ENCODE results near the gene RAET1G.
"Not testable (repeated sequence)": the region's sequence is repeated elsewhere in the genome, so short reads cannot be mapped to it uniquely, and the experiment has no call there.

The RAET1G gene

DNA sequence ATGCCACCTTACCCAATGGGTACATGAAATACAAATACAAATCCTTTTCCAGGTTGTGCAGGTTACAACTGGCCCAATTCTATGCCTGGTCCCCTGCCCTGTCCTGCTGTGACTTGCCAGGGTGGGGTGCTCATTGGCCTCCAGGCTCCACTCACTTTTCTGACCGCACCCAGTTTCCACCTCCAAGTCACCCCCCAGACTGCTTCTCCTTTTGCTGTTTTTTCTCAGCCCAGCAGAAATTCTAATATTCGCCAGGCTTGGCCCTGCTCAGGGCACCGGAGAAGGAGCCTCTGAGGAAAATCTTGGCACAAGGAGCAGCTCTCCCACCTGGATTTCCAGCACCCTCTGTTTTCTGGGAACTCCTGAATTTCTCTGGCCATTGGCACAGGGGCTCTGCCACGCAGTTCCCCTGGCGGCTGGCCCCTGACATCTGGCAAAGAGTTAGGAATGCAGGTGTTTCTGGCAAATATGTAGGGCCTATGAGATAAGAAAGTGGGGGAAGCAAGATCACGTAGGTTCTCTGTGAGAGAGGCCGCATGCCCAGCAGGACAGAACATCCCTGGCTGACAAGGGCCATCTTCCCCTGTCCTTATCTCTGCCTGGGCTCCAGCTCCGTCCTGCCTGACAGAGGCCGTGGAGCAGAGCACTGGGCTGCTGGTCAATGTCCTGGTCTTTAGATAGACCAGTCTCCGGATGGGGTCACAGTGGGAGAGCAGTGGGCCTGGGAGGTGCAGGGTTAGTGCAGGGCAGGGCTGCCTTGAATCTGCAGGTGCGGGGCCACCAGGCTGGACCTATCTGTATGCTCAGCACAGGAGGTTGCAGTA, 22.1 kb downstream of the RAET1G start:
- peaks cover 26% of the 10 kb centered on the region for H3K4me1 Mint-ChIP-seq
- no peaks in the 10 kb centered on the region for H3K9me3 Mint-ChIP-seq
- no peak for DNase-seq (ENCODE audit: low spot score in 2 of 2)
- no peak for ATAC-seq
- no peak overlapping the region for H3K4me3 Mint-ChIP-seq
- no peaks in the 10 kb centered on the region for H3K36me3 Mint-ChIP-seq
- H3K27ac Mint-ChIP-seq, result no peak overlapping the region

DNA sequence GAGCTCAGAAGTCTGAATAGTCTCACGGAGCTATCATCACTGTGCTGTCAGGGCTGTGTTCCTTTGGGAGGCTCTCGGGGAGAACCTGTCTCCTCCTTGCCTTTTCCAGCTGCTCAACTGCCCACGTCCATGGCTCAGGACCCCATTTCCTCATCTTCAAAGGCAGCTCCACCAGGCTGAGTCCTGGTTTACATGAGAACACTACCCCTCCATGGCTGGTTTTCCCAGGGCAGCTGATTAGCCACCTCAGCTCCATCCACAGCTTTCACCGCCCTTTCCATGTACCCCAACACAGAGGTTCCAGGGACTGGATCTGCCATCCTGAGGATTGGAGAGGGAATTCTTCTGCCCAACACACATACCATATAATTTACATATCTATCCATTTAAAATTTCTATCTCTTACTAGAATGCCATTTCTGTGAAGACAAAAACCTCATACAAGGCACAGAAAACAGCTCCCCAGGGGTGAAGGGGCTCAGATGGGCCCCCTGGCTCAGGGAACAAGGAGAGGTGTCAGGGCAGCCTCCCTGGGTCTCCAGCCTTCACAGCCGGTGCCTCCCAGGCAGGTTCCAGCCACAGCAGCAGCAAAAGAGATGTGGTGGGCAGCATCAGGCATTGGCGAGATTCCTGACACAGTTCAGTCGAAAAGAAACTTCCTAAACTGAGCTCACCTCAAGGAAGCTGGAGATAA, 22.8 kb downstream of the RAET1G start:
- Mint-ChIP-seq H3K4me3 (no peak overlapping the region), H3K4me1 (peaks cover 29% of the 10 kb centered on the region), H3K9me3 (no peaks in the 10 kb centered on the region), H3K27ac (no peak overlapping the region), H3K36me3 (no peaks in the 10 kb centered on the region)
- DNase-seq (ENCODE audit: low spot score in 2 of 2) (no peak), ATAC-seq (no peak)

DNA sequence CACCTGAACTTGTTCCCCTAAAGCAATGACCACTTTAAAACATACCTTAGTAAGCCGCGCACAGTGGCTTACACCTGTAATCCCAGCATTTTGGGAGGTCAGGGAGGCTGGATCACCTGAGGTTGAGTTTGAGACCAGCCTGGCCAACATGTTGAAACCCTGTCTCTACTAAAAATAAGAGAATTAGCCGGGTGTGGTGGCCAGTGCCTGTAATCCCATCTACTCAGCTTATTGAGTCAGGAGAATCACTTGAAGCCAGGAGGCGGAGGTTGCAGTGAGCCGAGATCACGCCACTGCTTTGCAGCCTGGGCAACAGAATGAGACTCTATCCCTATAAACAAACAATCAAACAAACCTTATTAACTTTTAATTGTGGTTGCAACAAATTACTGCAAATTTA, 23.4 kb downstream of the RAET1G start:
- Mint-ChIP-seq H3K9me3 (no peaks in the 10 kb centered on the region), H3K27ac (no peak overlapping the region), H3K4me1 (peaks cover 29% of the 10 kb centered on the region), H3K36me3 (no peaks in the 10 kb centered on the region), H3K4me3 (no peak overlapping the region)
- no peak for DNase-seq (ENCODE audit: low spot score in 2 of 2)
- ATAC-seq, result no peak

DNA sequence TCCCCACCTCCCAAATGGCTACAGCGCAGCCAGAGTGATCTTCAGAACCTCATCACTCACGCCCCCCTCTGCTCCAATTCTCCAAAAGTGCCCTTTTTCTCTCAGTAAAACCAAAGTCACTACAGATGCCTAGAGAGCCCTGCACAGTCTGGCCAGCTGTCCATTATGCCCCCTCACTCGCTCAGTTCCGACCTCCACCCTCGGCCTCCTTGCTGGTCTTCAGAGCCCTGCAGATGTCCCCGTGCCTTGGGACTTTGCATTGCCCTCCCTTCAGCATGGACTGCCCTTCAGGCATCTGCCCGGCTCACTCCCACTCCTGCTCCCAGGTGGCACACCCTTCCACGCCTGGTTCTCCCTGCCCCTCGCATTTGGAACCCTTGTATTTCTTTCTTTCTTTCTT, 24.0 kb downstream of the RAET1G start:
- ATAC-seq (no peak), DNase-seq (ENCODE audit: low spot score in 2 of 2) (no peak)
- no peak overlapping the region for H3K4me3 Mint-ChIP-seq
- no peaks in the 10 kb centered on the region for H3K36me3 Mint-ChIP-seq
- no peaks in the 10 kb centered on the region for H3K9me3 Mint-ChIP-seq
- H3K27ac Mint-ChIP-seq, result no peak overlapping the region
- H3K4me1 Mint-ChIP-seq, result peaks cover 29% of the 10 kb centered on the region

DNA sequence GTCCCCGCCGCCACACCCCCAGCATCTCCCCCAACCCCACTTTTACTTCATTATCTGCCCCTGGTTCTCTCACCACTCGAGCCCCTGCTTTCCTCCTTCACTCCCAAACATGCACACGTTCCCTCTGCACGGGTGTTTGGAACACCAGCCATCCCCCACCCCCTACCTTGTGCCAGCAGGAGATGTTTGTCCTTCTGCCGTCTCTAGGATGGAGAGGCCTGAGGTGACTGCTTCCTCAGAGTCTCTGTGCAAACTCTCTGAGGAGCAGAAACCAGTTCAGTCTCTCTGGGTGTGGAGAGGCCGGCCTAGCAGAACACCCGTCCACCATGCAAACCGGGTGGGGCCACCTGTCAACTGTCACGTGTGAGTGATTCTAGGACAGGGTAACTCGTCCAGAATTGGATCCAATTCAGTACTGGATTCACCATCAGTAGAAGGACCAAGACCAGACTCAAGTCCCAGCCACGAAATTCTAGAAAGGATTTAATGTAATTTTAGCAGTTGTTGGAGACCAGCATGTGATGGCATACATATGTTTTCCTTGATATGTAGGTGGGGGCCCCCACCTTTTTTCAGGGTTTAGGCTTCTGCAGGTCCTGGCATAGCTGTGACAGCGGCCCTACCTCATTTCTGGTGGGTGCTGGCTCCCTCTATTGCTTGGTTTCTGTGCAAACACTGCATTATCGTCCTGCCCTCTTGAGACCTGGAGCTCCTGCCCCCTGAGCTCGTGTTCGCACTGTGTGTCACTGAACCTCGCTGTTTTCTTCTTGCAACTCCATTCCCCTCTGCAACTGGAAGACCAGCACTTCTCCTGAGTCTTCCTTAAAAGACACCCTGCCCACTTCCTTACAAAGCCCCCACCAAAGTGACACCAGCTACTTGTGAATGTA, 24.8 kb downstream of the RAET1G start, which contains the start of gene RAET1E:
TSS of gene RAET1E (minus strand) at position 259 of the 890 bp plus-strand sequence. CDS start 7,212 bp downstream, outside the sequence.
- peak within 1 kb of the TSS; percentile 17 for H3K4me3 Mint-ChIP-seq

DNA sequence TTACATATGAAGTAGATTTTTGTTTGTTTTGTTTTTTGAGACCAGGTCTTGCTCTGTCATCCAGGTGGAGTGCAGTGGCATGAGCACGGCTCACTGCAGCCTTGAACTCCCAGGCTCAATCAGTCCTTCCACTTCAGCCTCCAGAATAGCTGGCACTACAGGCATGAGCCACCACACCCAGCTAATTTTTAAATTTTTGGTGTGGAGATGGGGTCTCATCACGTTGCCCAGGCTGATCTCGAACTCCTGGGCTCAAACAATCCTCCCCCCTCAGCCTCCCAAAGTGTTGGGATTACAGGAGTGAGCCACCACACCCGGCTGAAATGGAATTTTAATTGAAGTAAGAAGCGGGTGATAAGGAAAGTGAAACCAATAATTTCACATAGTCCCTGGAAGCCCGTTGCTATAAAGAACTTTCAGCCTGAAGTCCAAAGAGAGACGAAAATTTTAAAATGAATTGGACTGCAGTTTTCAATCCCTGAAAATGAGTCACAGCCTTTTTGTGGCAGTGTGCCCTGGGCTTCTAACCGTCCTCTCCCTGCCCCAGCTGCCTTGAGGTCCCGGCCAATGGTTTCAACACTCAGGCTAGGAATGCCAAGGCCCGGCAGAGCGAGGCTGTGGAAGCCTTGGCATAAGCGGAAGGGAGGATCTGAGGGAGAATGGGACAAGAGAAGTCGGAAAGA, 25.8 kb downstream of the RAET1G start:
- no peaks in the 10 kb centered on the region for H3K36me3 Mint-ChIP-seq
- H3K27ac Mint-ChIP-seq, result peak overlapping the region; percentile 35
- DNase-seq (ENCODE audit: low spot score in 2 of 2) (peak in 1 of 2 donors; percentile 38), ATAC-seq (no peak)
- H3K4me3 Mint-ChIP-seq, result peak overlapping the region; percentile 17
- no peaks in the 10 kb centered on the region for H3K9me3 Mint-ChIP-seq
- H3K4me1 Mint-ChIP-seq, result peaks cover 29% of the 10 kb centered on the region

More for the DNA sequence above, 24.8 kb downstream of the RAET1G start, which contains the start of gene RAET1E:
- no peak for ATAC-seq
- peaks cover 29% of the 10 kb centered on the region for H3K4me1 Mint-ChIP-seq
- peak within 1 kb of the TSS; percentile 35 for H3K27ac Mint-ChIP-seq
- H3K9me3 Mint-ChIP-seq, result no peaks in the 10 kb centered on the region
- DNase-seq (ENCODE audit: low spot score in 2 of 2), result peak in 1 of 2 donors; percentile 42
- no peaks in the 10 kb centered on the region for H3K36me3 Mint-ChIP-seq

DNA sequence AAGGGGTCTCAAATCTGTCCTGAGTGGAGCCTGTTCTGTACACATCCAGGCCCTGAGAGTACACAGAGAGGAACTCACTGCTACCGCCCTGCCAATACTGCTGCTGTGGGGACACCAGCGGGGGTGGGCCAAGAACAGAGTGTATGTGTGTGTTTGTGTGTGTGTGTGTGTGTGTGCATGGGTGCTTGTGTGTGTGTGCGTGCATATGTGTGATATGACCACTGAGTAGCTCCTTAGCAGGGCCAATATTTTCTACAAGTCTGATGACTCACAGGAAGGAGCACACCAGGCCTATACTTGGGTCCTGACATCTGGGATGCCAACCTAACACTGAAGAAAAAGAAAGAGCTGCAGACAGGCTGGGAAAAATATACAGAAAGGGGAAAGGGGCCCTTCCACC, 26.4 kb downstream of the RAET1G start:
- Mint-ChIP-seq H3K36me3 (no peaks in the 10 kb centered on the region), H3K4me3 (peak overlapping the region; percentile 15), H3K9me3 (no peaks in the 10 kb centered on the region), H3K4me1 (peaks cover 29% of the 10 kb centered on the region), H3K27ac (peak overlapping the region; percentile 35)
- peak in 1 of 2 donors; percentile 45 for DNase-seq (ENCODE audit: low spot score in 2 of 2)
- ATAC-seq, result peak; percentile 54

DNA sequence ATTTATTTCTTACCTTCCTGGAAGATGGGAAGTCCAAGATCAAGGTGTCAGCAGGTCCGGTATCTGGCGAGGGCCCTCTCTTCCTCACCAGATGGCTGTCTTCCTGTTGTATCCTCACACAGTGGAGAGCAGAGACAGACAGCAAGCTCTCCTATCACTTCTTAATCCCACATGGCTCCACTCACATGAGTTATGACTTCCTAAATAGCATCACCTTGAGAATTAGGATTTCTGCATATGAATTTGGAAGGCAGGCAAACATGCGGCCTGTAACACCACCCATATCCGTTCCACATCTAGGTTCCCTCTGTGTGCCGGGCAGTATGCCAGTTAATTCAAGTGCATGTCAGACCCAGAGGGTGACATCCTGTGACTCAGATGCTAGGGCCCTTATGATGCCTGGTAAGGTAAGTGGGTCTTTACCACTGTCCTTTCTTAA, 27.1 kb downstream of the RAET1G start:
- H3K36me3 Mint-ChIP-seq, result no peaks in the 10 kb centered on the region
- H3K4me1 Mint-ChIP-seq, result peaks cover 29% of the 10 kb centered on the region
- ATAC-seq (peak; percentile 92), DNase-seq (ENCODE audit: low spot score in 2 of 2) (peak in 1 of 2 donors; percentile 47)
- H3K27ac Mint-ChIP-seq, result peak overlapping the region; percentile 35
- H3K4me3 Mint-ChIP-seq, result no peak overlapping the region
- H3K9me3 Mint-ChIP-seq, result no peaks in the 10 kb centered on the region

DNA sequence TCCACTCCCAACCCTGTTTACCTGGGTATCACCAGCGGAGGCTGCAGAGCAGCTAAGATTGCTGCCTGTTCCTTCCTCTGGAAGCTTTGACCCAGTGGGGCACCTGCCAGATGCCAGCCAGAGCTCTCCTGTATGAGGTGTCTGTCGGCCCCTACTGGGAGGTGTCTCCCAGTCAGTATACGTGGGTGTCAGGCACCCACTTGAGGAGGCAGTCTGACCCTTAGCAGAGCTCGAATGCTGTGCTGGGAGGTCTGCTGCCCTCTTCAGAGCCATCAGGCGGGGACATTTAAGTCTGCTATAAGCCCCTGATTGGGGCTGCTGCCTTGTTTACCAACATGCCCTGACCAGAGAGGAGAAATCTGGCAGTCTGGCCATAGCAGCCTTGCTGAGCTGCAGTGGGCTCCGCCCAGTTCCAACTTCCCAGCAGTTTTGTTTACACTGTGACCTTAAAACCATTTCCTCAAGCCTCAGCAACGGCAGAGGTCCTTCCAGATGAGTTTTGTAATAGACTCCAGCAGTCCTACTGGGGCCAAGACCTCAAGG, 27.8 kb downstream of the RAET1G start:
- ATAC-seq (no peak), DNase-seq (ENCODE audit: low spot score in 2 of 2) (no peak)
- no peaks in the 10 kb centered on the region for H3K36me3 Mint-ChIP-seq
- no peak overlapping the region for H3K4me3 Mint-ChIP-seq
- H3K4me1 Mint-ChIP-seq, result peaks cover 29% of the 10 kb centered on the region
- H3K9me3 Mint-ChIP-seq, result no peaks in the 10 kb centered on the region
- no peak overlapping the region for H3K27ac Mint-ChIP-seq

DNA sequence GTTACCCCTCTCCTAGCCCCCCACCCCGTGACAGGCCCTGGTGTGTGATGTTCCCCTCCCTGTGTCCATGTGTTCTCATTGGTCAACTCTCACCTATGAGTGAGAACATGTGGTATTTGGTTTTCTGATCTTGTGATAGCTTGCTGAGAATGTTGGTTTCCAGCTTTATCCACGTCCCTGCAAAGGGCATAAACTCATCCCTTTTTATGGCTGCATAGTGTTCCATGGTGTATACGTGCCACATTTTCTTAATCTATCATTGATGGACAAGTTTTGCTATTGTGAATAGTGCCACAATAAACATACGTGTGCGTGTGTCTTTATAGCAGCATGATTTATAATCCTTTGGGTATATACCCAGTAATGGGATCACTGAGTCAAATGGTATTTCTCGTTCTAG, 31.1 kb downstream of the RAET1G start:
- not testable (repeated sequence) for H3K4me3 Mint-ChIP-seq; ATAC-seq; H3K27ac Mint-ChIP-seq; DNase-seq (ENCODE audit: low spot score in 2 of 2); H3K9me3 Mint-ChIP-seq; H3K36me3 Mint-ChIP-seq
- peaks cover 13% of the 10 kb centered on the region for H3K4me1 Mint-ChIP-seq

DNA sequence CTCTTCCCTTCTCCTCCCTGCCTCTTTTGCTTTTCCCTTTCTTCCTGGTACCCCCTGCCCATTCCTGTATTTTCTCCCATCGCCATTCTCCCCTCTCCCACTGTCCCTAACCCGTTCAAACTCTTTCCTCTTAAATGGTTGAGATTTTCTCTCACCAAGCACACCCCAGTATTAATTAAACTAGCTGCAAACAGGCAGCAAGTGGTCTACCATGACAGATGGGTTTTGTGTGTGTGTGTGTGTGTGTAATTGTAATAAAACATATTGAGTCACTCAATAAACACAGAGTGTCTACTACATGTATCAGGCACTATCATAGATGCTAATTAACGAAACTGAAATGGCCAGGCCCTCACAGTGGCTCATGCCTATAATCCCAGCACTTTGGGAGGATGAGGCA, 31.7 kb downstream of the RAET1G start:
- no peaks in the 10 kb centered on the region for H3K9me3 Mint-ChIP-seq
- ATAC-seq (no peak), DNase-seq (ENCODE audit: low spot score in 2 of 2) (no peak)
- H3K4me1 Mint-ChIP-seq, result peaks cover 7% of the 10 kb centered on the region
- no peak overlapping the region for H3K4me3 Mint-ChIP-seq
- no peak overlapping the region for H3K27ac Mint-ChIP-seq
- no peaks in the 10 kb centered on the region for H3K36me3 Mint-ChIP-seq

DNA sequence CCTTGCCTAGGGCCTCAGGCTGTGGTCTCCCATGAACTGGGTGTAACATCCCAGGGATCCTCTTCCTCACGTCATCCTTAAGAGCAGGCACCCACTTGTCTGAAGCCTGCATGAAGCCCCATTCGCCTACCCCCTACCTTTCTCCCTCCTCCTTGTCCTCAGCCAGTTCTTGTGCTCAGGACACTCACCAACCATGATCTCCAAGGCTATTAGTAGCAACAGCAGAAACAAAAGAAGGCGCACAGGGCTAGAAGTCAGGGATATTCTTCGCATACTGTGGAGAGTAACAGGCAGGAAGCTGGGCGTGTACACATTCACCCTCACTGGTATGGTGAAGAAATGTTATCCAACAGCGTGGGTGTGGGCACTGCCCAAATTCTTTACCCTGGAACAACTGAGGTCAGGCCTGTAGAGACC, 32.3 kb downstream of the RAET1G start:
- ATAC-seq (no peak), DNase-seq (ENCODE audit: low spot score in 2 of 2) (no peak)
- no peaks in the 10 kb centered on the region for H3K36me3 Mint-ChIP-seq
- peaks cover 1% of the 10 kb centered on the region for H3K4me1 Mint-ChIP-seq
- no peak overlapping the region for H3K27ac Mint-ChIP-seq
- no peak overlapping the region for H3K4me3 Mint-ChIP-seq
- H3K9me3 Mint-ChIP-seq, result no peaks in the 10 kb centered on the region

DNA sequence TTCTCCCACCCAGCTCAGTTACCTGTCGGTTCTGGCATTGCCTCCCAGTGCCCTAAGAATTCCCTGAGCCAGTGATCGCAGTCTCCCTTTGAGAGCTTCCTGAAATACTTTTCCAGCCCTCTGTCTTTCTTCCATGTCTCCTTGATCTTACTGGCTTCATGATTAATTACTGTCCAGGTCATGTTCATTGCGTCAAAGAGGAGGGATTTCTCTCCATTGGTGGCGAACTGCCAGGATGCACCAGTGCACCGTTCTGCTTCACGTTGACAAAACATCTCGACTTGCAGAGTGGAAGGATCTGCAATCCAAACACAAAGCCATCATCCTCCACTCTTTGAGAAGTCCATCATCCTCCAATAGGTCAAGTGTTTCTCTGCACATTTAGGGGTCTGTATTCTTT, 33.6 kb downstream of the RAET1G start:
- Mint-ChIP-seq H3K27ac (no peak overlapping the region), H3K4me1 (no peaks in the 10 kb centered on the region), H3K36me3 (no peaks in the 10 kb centered on the region), H3K9me3 (no peaks in the 10 kb centered on the region), H3K4me3 (no peak overlapping the region)
- ATAC-seq (no peak), DNase-seq (ENCODE audit: low spot score in 2 of 2) (no peak)

DNA sequence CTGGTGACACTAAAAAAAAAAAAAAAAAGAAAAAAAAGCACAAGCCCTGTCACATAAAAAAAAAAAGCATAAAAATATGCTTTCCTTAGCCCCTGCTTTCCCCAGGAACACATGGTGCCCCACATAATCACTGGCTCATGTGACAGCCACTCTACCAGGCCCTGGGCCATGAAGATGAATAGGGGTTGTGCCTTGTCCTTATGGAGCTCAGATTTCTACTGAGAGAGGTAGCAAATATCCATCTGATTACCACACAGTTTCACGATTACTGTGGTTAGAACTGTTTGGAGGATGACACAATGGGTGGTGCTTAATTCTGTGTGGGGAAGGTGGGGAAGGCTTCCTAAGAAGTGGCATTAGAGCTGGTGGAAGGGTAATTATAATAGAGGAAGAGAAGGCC, 34.3 kb downstream of the RAET1G start:
- Mint-ChIP-seq H3K4me1 (no peaks in the 10 kb centered on the region), H3K27ac (no peak overlapping the region), H3K4me3 (no peak overlapping the region), H3K36me3 (no peaks in the 10 kb centered on the region), H3K9me3 (no peaks in the 10 kb centered on the region)
- ATAC-seq, result no peak
- no peak for DNase-seq (ENCODE audit: low spot score in 2 of 2)

Data from stimulated activated effector memory CD8-positive, alpha-beta T cell treated with anti-CD3 and anti-CD28 coated beads, Interleukin-12 subunit alpha, Interleukin-12 subunit beta, amount 100 ng/mL, for 72 hours (primary cell).